Measurements from ENCODE around the gene PPP1R16B.
A peak's percentile ranks its signal among the peaks of the same experiment; 100 is the strongest.

PPP1R16B gene

GRCh38 chr20:38787870-38788269, 17.6 kb upstream of the PPP1R16B start:
- H3K18ac ChIP-seq (ENCODE audit: low read length): no peak overlapping the region
- no peak overlapping the region for H2BK12ac ChIP-seq (ENCODE audit: low read length)
- WGBS (ENCODE audit: extremely low coverage, insufficient coverage, insufficient read length): no CpG with 5 or more reads among the region's 7 CpGs
- DNase-seq: no peak
- no peaks in the 10 kb centered on the region for H3K79me2 ChIP-seq (ENCODE audit: control insufficient read depth, insufficient read depth, low read length, poor library complexity)
- no peaks in the 10 kb centered on the region for H3K27me3 ChIP-seq (ENCODE audit: insufficient read depth, low read length)
- no peak overlapping the region for H4K12ac ChIP-seq (ENCODE audit: low read depth, low read length)
- no peak overlapping the region for H3K4ac ChIP-seq (ENCODE audit: low read depth, low read length)
- no peak overlapping the region for H3K27ac ChIP-seq (ENCODE audit: low read depth, low read length)
- H3K4me3 ChIP-seq (ENCODE audit: low read depth, low read length): no peak overlapping the region
- no peak overlapping the region for H2BK5ac ChIP-seq (ENCODE audit: low read depth, low read length, poor library complexity)
- peaks cover 2% of the 10 kb centered on the region for H3K9me3 ChIP-seq (ENCODE audit: insufficient read depth, low read depth, low read length)
- H2BK120ac ChIP-seq (ENCODE audit: insufficient read depth, low read length, poor library complexity): no peak overlapping the region
- no peak overlapping the region for H3K9ac ChIP-seq (ENCODE audit: low read length)
- no peak overlapping the region for H3K14ac ChIP-seq (ENCODE audit: low read length)
- no peaks in the 10 kb centered on the region for H3K36me3 ChIP-seq (ENCODE audit: control insufficient read depth in 1 of 2, insufficient read depth in 2 of 2, low read length in 2 of 2)
- H2AFZ ChIP-seq (ENCODE audit: insufficient read depth, low read length, poor library complexity): no peak overlapping the region
- H2AK5ac ChIP-seq (ENCODE audit: low read length): no peak overlapping the region
- H3K4me2 ChIP-seq (ENCODE audit: low read length): no peak overlapping the region
- no peak overlapping the region for H3K23ac ChIP-seq (ENCODE audit: low read length)
- no peak overlapping the region for H4K91ac ChIP-seq (ENCODE audit: low read depth, low read length)
- no peak overlapping the region for H4K8ac ChIP-seq (ENCODE audit: low read depth, low read length)
- H3K79me1 ChIP-seq (ENCODE audit: low read length): no peaks in the 10 kb centered on the region
- H3K4me1 ChIP-seq (ENCODE audit: control insufficient read depth in 1 of 2, insufficient read depth in 2 of 2, low read length in 2 of 2): no peaks in the 10 kb centered on the region

GRCh38 chr20:38789503-38790199, 15.8 kb upstream of the PPP1R16B start:
- Histone ChIP-seq H4K91ac (ENCODE audit: low read depth, low read length) (no peak overlapping the region), H2BK5ac (ENCODE audit: low read depth, low read length, poor library complexity) (no peak overlapping the region), H3K4me2 (ENCODE audit: low read length) (no peak overlapping the region), H3K9ac (ENCODE audit: low read length) (no peak overlapping the region), H2AFZ (ENCODE audit: insufficient read depth, low read length, poor library complexity) (no peak overlapping the region), H2BK12ac (ENCODE audit: low read length) (no peak overlapping the region), H3K14ac (ENCODE audit: low read length) (no peak overlapping the region), H3K4me3 (ENCODE audit: low read depth, low read length) (no peak overlapping the region), H2BK120ac (ENCODE audit: insufficient read depth, low read length, poor library complexity) (no peak overlapping the region), H3K27ac (ENCODE audit: low read depth, low read length) (no peak overlapping the region), H2AK5ac (ENCODE audit: low read length) (no peak overlapping the region), H3K18ac (ENCODE audit: low read length) (no peak overlapping the region), H4K8ac (ENCODE audit: low read depth, low read length) (no peak overlapping the region), H3K27me3 (ENCODE audit: insufficient read depth, low read length) (no peaks in the 10 kb centered on the region), H3K23ac (ENCODE audit: low read length) (no peak overlapping the region), H3K79me1 (ENCODE audit: low read length) (no peaks in the 10 kb centered on the region), H3K9me3 (ENCODE audit: insufficient read depth, low read depth, low read length) (peaks cover 2% of the 10 kb centered on the region), H3K79me2 (ENCODE audit: control insufficient read depth, insufficient read depth, low read length, poor library complexity) (no peaks in the 10 kb centered on the region), H4K12ac (ENCODE audit: low read depth, low read length) (no peak overlapping the region), H3K36me3 (ENCODE audit: control insufficient read depth in 1 of 2, insufficient read depth in 2 of 2, low read length in 2 of 2) (no peaks in the 10 kb centered on the region), H3K4ac (ENCODE audit: low read depth, low read length) (no peak overlapping the region), H3K4me1 (ENCODE audit: control insufficient read depth in 1 of 2, insufficient read depth in 2 of 2, low read length in 2 of 2) (no peaks in the 10 kb centered on the region)
- DNase-seq: peak in 1 of 2 donors; percentile 53
- WGBS (ENCODE audit: extremely low coverage, insufficient coverage, insufficient read length): no CpG with 5 or more reads among the region's 7 CpGs

DNA sequence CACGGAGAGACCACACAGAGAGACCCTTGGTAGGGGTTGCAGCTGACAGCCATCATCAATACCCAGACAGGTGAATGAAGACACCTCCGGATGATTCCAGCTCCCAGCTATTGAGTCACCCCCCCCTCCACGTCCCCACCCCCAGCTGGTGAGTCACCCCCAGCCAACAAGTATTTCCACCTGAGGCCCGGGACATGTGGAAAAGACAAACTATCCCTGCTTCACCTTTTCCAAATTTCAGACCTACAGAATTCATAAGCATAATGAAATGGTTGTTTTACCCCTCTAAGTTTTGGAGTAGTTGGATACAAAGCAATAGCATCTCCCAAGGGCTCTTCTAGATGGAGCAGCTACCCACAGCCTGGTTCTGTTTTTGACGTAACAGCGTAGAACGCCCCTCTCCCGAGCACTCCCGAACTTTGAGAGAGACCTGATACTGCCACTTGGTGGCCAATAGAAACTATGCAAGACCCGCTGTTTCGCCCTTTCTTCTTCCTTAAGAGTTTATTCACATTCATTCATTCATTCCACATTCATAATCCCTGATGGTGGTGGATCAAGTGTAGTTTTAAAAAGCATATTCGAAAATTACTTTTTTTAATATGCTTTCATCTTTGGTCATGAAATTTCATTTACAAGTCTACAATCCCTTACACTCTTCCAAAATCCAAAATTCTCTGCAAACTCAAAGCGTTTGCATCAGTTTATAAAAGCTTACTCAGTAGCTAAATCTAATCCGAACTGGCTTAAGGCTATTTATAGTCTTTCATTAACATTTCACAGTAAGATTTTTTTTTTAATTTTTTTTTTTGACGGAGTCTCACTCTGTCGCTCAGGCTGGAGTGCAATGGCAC, 15.1 kb upstream of the PPP1R16B start:
- H3K79me1 ChIP-seq (ENCODE audit: low read length): no peaks in the 10 kb centered on the region
- no peak overlapping the region for H2AK5ac ChIP-seq (ENCODE audit: low read length)
- no peak overlapping the region for H4K12ac ChIP-seq (ENCODE audit: low read depth, low read length)
- peak; percentile 58 to 75 for DNase-seq
- H3K4me1 ChIP-seq (ENCODE audit: control insufficient read depth in 1 of 2, insufficient read depth in 2 of 2, low read length in 2 of 2): no peaks in the 10 kb centered on the region
- H3K79me2 ChIP-seq (ENCODE audit: control insufficient read depth, insufficient read depth, low read length, poor library complexity): no peaks in the 10 kb centered on the region
- no peak overlapping the region for H2BK120ac ChIP-seq (ENCODE audit: insufficient read depth, low read length, poor library complexity)
- no peak overlapping the region for H3K4ac ChIP-seq (ENCODE audit: low read depth, low read length)
- no peaks in the 10 kb centered on the region for H3K27me3 ChIP-seq (ENCODE audit: insufficient read depth, low read length)
- H3K4me2 ChIP-seq (ENCODE audit: low read length): no peak overlapping the region
- no peaks in the 10 kb centered on the region for H3K36me3 ChIP-seq (ENCODE audit: control insufficient read depth in 1 of 2, insufficient read depth in 2 of 2, low read length in 2 of 2)
- no peak overlapping the region for H3K14ac ChIP-seq (ENCODE audit: low read length)
- H2AFZ ChIP-seq (ENCODE audit: insufficient read depth, low read length, poor library complexity): no peak overlapping the region
- no CpG with 5 or more reads among the region's 16 CpGs for WGBS (ENCODE audit: extremely low coverage, insufficient coverage, insufficient read length)
- no peak overlapping the region for H3K27ac ChIP-seq (ENCODE audit: low read depth, low read length)
- H3K23ac ChIP-seq (ENCODE audit: low read length): no peak overlapping the region
- no peak overlapping the region for H3K18ac ChIP-seq (ENCODE audit: low read length)
- H4K8ac ChIP-seq (ENCODE audit: low read depth, low read length): no peak overlapping the region
- H2BK5ac ChIP-seq (ENCODE audit: low read depth, low read length, poor library complexity): no peak overlapping the region
- H3K4me3 ChIP-seq (ENCODE audit: low read depth, low read length): no peak overlapping the region
- H3K9ac ChIP-seq (ENCODE audit: low read length): no peak overlapping the region
- H2BK12ac ChIP-seq (ENCODE audit: low read length): no peak overlapping the region
- peaks cover 2% of the 10 kb centered on the region for H3K9me3 ChIP-seq (ENCODE audit: insufficient read depth, low read depth, low read length)
- no peak overlapping the region for H4K91ac ChIP-seq (ENCODE audit: low read depth, low read length)

DNA sequence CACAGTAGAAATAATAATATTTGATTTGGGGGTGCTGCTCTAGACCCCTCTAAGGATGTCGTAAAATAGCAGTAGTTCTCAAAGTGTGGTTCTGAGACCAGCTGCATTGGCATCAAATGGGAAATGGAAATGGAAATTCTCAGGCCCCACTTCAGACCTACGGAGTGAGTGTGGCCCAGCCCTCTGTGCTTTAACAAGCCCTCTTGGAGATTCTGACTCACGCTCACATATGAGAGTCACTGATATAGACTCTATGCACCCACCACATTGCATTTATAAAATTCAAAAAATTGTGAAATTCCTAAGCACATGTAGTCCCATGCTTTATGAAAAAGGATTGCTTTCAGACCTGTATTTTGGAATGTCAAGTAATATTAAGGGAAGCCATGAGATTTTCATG, 14.2 kb upstream of the PPP1R16B start:
- Histone ChIP-seq H4K12ac (ENCODE audit: low read depth, low read length) (no peak overlapping the region), H3K79me2 (ENCODE audit: control insufficient read depth, insufficient read depth, low read length, poor library complexity) (no peaks in the 10 kb centered on the region), H3K9me3 (ENCODE audit: insufficient read depth, low read depth, low read length) (peaks cover 2% of the 10 kb centered on the region), H3K4me2 (ENCODE audit: low read length) (no peak overlapping the region), H2BK120ac (ENCODE audit: insufficient read depth, low read length, poor library complexity) (no peak overlapping the region), H2AK5ac (ENCODE audit: low read length) (no peak overlapping the region), H3K18ac (ENCODE audit: low read length) (no peak overlapping the region), H3K4me3 (ENCODE audit: low read depth, low read length) (no peak overlapping the region), H3K79me1 (ENCODE audit: low read length) (no peaks in the 10 kb centered on the region), H3K4me1 (ENCODE audit: control insufficient read depth in 1 of 2, insufficient read depth in 2 of 2, low read length in 2 of 2) (no peaks in the 10 kb centered on the region), H3K27ac (ENCODE audit: low read depth, low read length) (no peak overlapping the region), H3K9ac (ENCODE audit: low read length) (no peak overlapping the region), H2BK5ac (ENCODE audit: low read depth, low read length, poor library complexity) (no peak overlapping the region), H4K8ac (ENCODE audit: low read depth, low read length) (no peak overlapping the region), H2AFZ (ENCODE audit: insufficient read depth, low read length, poor library complexity) (no peak overlapping the region), H3K4ac (ENCODE audit: low read depth, low read length) (no peak overlapping the region), H3K14ac (ENCODE audit: low read length) (no peak overlapping the region), H2BK12ac (ENCODE audit: low read length) (no peak overlapping the region), H4K91ac (ENCODE audit: low read depth, low read length) (no peak overlapping the region), H3K36me3 (ENCODE audit: control insufficient read depth in 1 of 2, insufficient read depth in 2 of 2, low read length in 2 of 2) (no peaks in the 10 kb centered on the region), H3K27me3 (ENCODE audit: insufficient read depth, low read length) (no peaks in the 10 kb centered on the region), H3K23ac (ENCODE audit: low read length) (no peak overlapping the region)
- no CpG with 5 or more reads among the region's 3 CpGs for WGBS (ENCODE audit: extremely low coverage, insufficient coverage, insufficient read length)
- DNase-seq: no peak

All from trophoblast cell (in vitro differentiated cells and primary cell).